ENCODE data around the gene PAK5. TPM values are rescaled to one million over a fixed set of nuclear protein-coding genes. Genes with fewer than 3 reads are reported as not detected.

The PAK5 gene
- total RNA-seq (2014; rRNA removed; shearing (Covaris generic); ENCODE audit: low replicate concordance): not detected in 2 replicates

DNA sequence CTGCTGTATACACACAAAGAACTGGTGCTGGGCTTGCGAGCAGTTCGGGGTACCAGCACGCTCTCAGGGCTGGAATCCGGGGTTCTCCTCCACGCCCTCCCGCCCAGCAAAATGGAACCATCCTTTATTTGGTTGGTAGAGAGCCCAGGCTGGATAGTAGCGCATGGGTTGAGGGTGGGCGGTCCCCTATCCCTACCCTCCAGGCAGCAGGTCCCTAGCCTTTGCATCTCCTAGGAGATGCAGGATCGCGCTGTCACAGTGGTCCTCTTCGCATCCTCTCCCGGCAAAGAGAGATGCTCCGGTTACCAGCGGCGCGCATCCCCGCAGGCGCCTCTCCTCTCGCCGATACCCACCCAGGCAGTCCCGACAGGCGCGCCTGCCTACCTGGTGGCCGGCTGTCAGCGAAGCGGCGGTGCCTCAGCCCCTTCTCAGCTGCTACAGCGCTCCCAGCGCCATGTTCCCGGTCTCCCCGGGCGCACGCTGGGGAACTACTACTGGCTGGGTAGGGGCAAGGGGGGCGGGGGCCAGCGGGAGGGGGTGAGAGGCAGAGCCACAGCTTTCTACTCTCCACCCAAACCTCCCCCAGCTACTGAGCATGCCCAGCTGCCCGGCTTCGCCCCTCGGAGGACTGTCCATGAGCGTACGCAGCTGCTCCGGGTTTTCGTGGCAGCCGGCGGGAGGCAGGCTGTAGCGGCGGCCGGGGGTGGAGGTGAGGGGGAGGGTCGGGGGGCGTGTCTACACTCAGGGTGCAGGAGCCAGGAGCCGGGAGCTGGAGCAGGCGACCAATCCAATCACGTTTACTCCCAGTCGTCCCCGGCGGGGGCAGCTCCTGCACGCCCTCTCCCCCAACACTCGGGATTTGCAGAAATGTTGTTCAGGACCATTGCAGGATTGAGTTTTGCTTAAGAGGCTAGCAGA is at the start of gene PAK5:
PAK5 (minus strand) TSS at position 699 of the 918 bp plus-strand sequence. CDS start 194,748 bp downstream, outside the sequence.
- Histone ChIP-seq H3K27me3 (peaks cover 53% of the 10 kb centered on the region), H3K36me3 (no peaks in the 10 kb centered on the region), H3K9me3 (0 out of 2 replicates have a peak, but pooled peaks cover 2% of the 10 kb centered on the region), H3K4me3 (peak within 1 kb of the TSS; percentile 19)
- DNase-seq: peak; percentile 71

DNA sequence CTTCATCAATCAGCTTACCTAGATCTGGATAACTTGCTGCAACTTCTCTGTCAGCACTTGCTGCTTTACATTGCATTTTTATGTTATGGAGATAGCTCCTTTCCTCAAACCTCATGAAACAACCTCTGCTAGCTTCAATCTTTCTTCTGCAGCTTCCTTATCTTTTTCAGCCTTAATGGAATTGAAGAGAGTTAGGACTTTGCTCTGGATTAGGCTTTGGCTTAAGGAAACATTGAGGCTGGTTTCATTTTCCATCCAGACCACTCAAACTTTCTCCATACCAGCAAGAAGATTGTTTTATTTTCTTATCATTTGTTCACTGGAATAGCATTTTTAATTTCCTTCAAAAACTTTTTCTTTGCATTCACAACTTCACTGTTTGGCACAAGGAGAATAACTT is 48.8 kb upstream of the PAK5 start:
- no peaks in the 10 kb centered on the region for H3K27me3 ChIP-seq
- H3K4me3 ChIP-seq: no peak overlapping the region
- no peaks in the 10 kb centered on the region for H3K9me3 ChIP-seq

DNA sequence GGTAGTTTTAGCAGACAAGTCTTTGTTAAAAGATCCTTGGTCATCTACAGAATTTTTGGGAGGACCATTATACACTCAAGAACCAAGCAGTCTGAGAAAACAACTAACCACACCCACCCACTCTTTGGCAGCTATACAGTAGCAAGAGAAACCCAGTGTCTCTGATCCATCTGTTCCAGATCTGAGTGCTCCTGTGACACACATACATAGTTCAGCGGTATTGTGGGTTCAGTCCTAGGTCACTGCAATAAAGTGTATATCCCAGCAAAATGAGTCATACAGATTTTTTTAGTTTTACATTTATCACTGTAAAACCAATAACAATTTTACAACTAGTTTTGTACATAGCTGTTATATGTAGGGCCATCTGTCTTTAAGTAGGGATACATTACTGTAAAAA is 47.4 kb upstream of the PAK5 start:
- H3K36me3 ChIP-seq: no peaks in the 10 kb centered on the region
- H3K4me3 ChIP-seq: no peak overlapping the region
- H3K9me3 ChIP-seq: no peaks in the 10 kb centered on the region
- H3K27me3 ChIP-seq: no peaks in the 10 kb centered on the region
- peak; percentile 31 for DNase-seq

More for the DNA sequence above, 48.8 kb upstream of the PAK5 start:
- no peak for DNase-seq
- no peaks in the 10 kb centered on the region for H3K36me3 ChIP-seq

GRCh38 chr20:9884666-9885065 is 45.8 kb upstream of the PAK5 start:
- peaks cover 4% of the 10 kb centered on the region; the same call in 1 of the 2 replicates for H3K27me3 ChIP-seq
- no peaks in the 10 kb centered on the region for H3K9me3 ChIP-seq
- no peak for DNase-seq

GRCh38 chr20:9884061-9884460 is 45.2 kb upstream of the PAK5 start:
- Histone ChIP-seq H3K27me3 (peaks cover 4% of the 10 kb centered on the region; the same call in 1 of the 2 replicates), H3K36me3 (no peaks in the 10 kb centered on the region), H3K9me3 (no peaks in the 10 kb centered on the region), H3K4me3 (no peak overlapping the region)
- DNase-seq: no peak

More at GRCh38 chr20:9884666-9885065, 45.8 kb upstream of the PAK5 start:
- H3K4me3 ChIP-seq: no peak overlapping the region
- no peaks in the 10 kb centered on the region for H3K36me3 ChIP-seq

GRCh38 chr20:9877932-9878495 is 39.1 kb upstream of the PAK5 start:
- peaks cover 7% of the 10 kb centered on the region; the same call in 1 of the 2 replicates for H3K9me3 ChIP-seq
- no peaks in the 10 kb centered on the region for H3K36me3 ChIP-seq
- no peak for DNase-seq
- peaks cover 4% of the 10 kb centered on the region for H3K27me3 ChIP-seq
- no peak overlapping the region for H3K4me3 ChIP-seq

- H3K4me3 ChIP-seq: no peak overlapping the region
- no peak for DNase-seq
- peaks cover 12% of the 10 kb centered on the region for H3K27me3 ChIP-seq
- no peaks in the 10 kb centered on the region for H3K36me3 ChIP-seq
- no peaks in the 10 kb centered on the region for H3K9me3 ChIP-seq
Observed at GRCh38 chr20:9867196-9867980, 28.5 kb upstream of the PAK5 start.

GRCh38 chr20:9852566-9852965 is 13.7 kb upstream of the PAK5 start:
- H3K27me3 ChIP-seq: peaks cover 24% of the 10 kb centered on the region
- H3K9me3 ChIP-seq: no peaks in the 10 kb centered on the region
- no peak for DNase-seq
- H3K36me3 ChIP-seq: no peaks in the 10 kb centered on the region
- H3K4me3 ChIP-seq: no peak overlapping the region

DNA sequence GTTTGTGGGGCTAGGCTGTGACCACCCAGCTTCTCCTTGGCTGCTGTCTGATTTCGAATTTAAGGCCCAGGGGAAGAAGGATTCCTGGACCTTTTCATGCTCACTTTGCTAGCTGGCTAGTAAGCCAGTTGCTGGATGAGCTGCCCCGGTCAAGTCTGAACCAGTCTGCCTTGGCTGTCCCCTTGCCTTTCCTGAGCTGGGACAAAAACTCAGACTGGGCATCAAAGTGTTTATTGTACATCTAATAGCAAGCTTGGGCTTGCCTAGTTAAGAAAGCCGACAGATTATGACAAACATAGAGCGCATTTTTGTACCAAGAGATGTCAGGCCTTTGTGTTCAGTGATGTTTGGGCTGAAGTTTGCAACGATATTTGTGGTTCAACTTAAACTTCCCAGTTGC is 750 bp upstream of the PAK5 start:
- 0 out of 2 replicates have a peak, but pooled peaks cover 2% of the 10 kb centered on the region for H3K9me3 ChIP-seq
- H3K36me3 ChIP-seq: no peaks in the 10 kb centered on the region
- H3K27me3 ChIP-seq: peaks cover 57% of the 10 kb centered on the region
- H3K4me3 ChIP-seq: no peak overlapping the region
- DNase-seq: no peak

DNA sequence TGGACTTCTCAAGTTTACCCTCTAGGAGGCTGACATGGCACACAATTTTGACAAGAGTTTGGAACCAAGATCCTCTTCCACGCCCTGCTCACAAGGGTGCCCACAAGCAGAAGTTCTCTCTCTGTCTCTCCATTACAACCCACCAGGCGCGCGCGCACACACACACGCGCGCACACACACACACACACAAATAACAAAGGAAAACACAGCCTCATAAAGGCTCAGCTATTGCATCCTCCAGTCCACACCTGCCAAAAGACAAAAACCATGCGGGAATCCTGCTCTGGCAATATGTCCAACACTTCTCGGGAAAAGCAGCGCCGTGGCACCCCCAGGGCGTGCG is 870 bp downstream of the PAK5 start:
- H3K36me3 ChIP-seq: no peaks in the 10 kb centered on the region
- H3K9me3 ChIP-seq: 0 out of 2 replicates have a peak, but pooled peaks cover 2% of the 10 kb centered on the region
- H3K4me3 ChIP-seq: no peak overlapping the region
- DNase-seq: no peak
- peaks cover 49% of the 10 kb centered on the region for H3K27me3 ChIP-seq

GRCh38 chr20:9837634-9838033 is 1.2 kb downstream of the PAK5 start:
- no peak overlapping the region for H3K4me3 ChIP-seq
- no peaks in the 10 kb centered on the region for H3K9me3 ChIP-seq
- no peaks in the 10 kb centered on the region for H3K36me3 ChIP-seq
- DNase-seq: no peak
- peaks cover 46% of the 10 kb centered on the region for H3K27me3 ChIP-seq

DNA sequence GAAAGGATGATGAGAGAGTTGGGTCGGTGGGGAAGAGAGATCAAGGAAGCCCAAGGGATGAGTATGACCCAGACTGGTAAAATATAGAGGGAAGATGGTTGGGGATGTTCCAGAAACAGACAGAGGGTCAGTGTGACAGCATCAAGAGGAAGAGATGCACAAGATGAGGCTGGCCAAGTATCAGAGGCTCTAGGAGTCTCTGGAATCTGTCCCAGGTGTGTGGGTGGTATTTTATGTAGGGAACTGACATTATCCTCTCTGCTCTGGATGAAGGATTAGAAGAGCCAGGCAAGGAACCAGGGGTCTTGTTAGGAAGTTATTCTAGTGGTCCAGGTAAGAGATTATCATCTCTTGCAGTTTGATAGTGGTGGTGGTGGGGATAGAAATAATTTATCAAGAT is 3.6 kb downstream of the PAK5 start:
- no peak for DNase-seq
- no peak overlapping the region for H3K4me3 ChIP-seq
- H3K36me3 ChIP-seq: no peaks in the 10 kb centered on the region
- peaks cover 42% of the 10 kb centered on the region for H3K27me3 ChIP-seq
- H3K9me3 ChIP-seq: no peaks in the 10 kb centered on the region

DNA sequence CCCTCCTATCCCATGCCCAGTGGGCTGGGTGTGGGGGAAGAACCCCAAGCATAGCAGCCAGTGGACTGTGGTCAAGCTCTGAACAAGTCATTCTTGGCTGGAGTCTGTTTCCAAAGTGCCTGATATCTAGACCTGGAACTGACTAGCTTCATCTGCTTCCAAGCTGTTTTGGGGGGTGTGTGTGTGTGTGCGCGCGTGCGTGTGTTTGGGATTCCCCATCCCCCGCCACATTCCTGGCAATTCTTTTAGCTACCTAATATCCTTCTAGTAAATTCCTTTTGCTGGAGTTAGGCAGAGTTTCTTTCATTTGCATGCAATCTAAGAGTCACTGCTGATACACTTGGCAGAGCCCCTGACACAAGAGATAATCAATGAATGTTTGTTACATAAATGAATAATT is 7.8 kb downstream of the PAK5 start:
- H3K9me3 ChIP-seq: no peaks in the 10 kb centered on the region
- no peaks in the 10 kb centered on the region for H3K36me3 ChIP-seq
- H3K27me3 ChIP-seq: peaks cover 8% of the 10 kb centered on the region; the same call in 1 of the 2 replicates
- H3K4me3 ChIP-seq: no peak overlapping the region
- DNase-seq: no peak

- DNase-seq: no peak
- peaks cover 4% of the 10 kb centered on the region; the same call in 1 of the 2 replicates for H3K27me3 ChIP-seq
- H3K9me3 ChIP-seq: no peaks in the 10 kb centered on the region
- no peak overlapping the region for H3K4me3 ChIP-seq
- no peaks in the 10 kb centered on the region for H3K36me3 ChIP-seq
Observed at GRCh38 chr20:9829835-9830234, 9.0 kb downstream of the PAK5 start.

DNA sequence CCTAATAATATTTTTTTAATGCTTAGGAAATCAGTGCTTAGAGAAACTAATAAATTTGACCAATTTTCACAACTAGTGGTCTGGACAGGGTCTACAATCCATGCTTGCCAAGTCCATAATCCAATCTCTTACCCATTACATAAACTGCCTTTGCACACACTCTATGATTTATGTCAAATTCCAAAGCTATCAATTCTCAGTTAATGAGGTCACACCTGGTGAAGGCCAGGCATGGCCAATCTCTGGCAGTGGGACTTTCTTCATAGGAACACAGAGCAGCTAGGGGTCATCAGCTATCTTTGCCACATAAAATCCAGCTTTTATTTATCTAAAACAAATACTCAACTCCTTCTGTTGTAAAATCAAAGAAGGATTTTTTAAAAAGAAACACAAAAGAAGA is 21.2 kb downstream of the PAK5 start:
- no peaks in the 10 kb centered on the region for H3K9me3 ChIP-seq
- no peak for DNase-seq
- peaks cover 7% of the 10 kb centered on the region; the same call in 1 of the 2 replicates for H3K27me3 ChIP-seq

GRCh38 chr20:9815632-9816031 is 23.2 kb downstream of the PAK5 start:
- no peaks in the 10 kb centered on the region for H3K36me3 ChIP-seq
- no peak for DNase-seq
- no peak overlapping the region for H3K4me3 ChIP-seq
- H3K27me3 ChIP-seq: peaks cover 7% of the 10 kb centered on the region; the same call in 1 of the 2 replicates
- H3K9me3 ChIP-seq: no peaks in the 10 kb centered on the region

More for the DNA sequence above, 21.2 kb downstream of the PAK5 start:
- Histone ChIP-seq H3K36me3 (no peaks in the 10 kb centered on the region), H3K4me3 (no peak overlapping the region)

DNA sequence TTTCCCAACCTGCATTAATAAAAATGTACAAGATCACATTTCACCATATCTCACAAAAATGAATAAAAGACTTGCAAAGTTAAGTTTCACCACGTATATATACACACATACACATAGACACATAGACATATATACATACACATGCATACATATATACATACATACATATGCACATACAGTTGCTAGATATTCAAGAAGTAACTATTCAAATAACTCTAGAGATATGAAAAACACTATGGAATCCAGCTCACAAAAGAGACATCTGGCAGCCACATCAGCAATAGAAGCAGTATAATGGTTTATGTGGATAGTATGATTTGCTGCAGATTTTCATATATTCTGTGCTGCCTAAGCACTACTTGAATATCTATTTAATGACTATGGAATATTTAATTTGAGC is 28.1 kb downstream of the PAK5 start:
- no peak for DNase-seq
- Histone ChIP-seq H3K36me3 (no peaks in the 10 kb centered on the region), H3K27me3 (no peaks in the 10 kb centered on the region; the same call in 1 of the 2 replicates), H3K4me3 (no peak overlapping the region), H3K9me3 (no peaks in the 10 kb centered on the region)
